ENCODE results near the gene CYTH1.
"Not testable (repeated sequence)": the region's sequence is repeated elsewhere in the genome, so short reads cannot be mapped to it uniquely, and the experiment has no call there.

The CYTH1 gene

GRCh38 chr17:78680436-78680835, 101.6 kb downstream of the CYTH1 start:
- no peak for DNase-seq

DNA sequence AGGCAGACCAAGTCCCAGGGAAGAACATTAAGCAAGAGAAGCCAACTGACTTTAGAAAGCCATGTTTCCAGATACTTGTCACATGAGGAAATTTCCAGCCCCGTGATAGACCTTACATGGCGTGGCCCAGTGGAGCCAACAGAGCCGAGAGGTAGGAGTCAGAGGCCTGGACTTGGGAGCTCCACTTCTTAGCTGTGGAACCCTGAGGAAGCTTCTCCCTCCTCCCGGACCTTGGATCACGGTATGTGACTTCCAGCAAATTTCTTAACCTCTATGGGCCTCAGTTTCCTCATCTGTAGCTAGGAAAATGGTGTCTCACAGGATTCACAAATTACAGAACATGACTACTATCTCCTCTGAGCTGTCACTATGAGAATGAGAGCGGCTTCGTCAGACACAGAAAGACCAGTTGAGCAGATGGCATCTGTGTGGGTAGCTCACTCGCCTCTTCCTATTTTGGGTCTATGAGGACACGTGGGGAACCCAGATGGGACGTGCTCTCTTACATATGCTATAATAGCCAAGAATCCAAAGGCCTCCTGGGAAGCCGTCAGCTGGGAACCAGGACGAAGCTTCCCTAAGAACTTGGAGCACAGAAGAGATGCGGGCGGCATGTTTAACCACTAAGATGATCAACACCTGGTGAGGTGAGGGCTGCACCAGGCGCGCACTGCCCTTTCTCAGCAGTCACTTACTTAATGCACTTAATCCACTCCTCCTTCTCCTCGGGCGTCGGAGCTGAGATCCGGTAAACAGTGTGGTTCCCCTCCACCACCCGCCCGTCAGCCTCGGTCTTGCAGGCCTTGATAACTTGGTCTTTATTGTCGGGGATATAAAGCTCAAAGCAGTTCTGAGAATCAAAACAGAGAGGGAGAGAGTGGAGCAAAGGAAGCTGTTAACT, 102.3 kb downstream of the CYTH1 start:
- DNase-seq: no peak

- DNase-seq: no peak
These were observed 103.4 kb downstream of the CYTH1 start for GRCh38 chr17:78678711-78679110.

DNA sequence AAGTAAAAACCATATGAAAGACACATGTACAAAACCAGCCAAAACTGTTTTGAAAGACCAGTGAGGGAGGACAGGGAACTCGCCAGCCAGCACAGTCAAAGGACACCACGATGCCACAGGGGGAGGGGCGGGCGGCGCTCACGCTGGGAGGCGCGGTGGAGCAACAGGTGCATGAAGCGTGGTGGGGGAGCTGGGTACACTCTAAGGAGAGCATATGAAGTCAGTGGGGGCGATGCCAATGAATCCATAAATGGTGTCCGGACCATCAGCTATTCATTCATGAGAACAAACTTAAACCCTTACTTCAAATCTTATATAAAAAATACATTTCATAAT, 103.9 kb downstream of the CYTH1 start:
- DNase-seq: no peak

DNA sequence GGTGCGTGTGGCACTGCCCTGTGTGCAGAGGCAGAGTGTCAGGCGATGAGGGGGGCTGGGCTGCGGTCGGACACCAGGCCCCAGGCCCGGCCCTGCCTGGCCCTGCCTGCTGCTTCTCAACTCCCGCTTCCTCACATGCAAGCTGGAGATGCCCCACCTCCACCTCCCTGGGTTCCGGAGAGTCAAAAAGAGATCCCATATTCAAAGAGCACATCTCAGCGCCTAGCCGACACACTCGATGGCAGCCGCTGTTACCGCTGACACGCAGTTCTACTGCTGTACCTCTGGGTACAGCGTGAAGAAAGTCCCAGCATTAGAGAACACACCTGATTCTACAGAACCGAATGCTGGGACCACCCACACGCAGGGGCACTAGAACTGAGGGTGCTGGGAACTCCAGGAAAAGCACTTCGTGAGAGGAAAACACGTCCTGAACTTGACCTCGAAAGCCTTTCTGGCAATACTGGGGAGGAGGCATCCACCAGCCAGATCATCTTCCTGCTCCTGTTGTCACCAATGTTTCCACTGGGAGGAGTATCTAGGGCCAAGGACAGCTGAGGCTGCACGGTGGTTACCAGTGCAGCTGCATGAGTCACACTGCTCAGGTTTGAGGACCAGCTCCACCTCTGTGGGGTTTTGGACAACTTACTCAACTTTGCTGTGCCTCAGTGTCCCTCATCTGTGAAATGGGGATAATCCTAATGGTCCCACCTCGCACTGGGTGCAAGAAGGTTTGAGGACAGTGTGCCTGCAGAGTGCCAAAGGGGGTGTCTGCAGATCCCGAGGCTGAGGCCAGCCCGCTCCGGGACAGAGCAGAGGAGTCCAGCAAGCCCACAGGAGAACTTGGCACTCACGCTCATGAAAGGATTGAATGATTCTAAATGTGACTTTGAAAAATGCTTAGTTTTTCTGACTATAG, 104.5 kb downstream of the CYTH1 start:
- no peak for DNase-seq

DNA sequence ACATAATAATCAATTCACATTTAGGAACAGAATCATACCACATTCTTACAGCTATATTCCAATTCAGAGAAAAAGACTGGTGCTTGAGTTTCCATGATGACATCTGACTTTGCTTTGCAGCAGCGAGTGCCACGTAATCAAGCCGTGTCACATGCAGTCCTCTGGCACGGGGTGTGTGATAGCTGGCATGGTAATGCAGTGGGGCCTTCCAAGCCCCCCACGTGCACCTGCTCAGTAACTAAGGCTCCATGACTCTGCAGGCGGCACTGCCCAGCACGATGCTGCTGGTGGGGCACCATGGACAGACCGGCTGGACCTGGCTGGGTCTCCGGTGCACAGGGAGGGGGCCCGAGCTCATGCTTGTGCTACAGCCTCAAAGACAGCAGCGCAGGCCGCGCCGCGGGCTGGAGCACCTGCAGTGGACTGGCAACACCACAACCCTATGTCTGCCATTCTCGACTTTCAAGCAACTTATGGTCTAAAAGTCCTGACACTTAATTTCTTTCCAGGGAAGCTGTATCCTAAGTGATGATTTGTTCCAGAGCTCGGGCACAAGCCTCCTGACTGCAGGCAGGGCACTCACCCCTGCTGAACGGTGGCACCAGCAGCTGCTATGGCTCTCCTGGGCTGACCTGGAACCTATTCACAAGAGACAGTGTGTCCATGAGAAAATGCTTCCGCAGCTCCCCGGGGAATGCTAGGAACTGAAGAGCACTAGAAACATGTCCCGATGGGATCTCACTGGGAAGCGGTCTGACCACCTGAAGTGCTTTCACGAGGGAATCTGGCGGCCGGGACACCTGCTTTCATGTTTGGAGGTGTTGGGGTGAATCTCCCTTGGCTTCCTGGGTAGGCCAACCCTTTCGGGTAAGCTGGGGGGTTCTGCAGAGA, 105.4 kb downstream of the CYTH1 start:
- no peak for DNase-seq

DNA sequence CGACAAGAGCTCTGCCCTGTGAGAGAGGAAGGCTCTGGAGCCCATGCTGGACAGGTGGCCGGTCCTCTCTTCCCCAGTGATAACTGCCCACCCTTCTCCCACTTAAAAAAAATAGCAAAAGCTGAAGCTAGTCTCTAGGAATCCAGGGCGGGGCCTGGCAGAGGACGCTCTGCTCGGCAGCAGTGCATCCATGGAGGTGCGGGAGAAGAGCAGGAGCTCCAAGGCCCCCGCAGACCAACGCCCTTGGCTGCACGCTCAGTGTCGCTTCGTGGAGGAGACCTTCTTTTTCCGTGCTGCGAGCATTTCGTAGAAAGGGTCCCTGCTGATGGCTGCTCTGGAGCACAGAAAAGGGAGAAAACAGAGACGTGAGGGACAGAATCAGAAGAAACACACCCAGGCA, 106.2 kb downstream of the CYTH1 start:
- DNase-seq: no peak

GRCh38 chr17:78675316-78675616, 106.8 kb downstream of the CYTH1 start:
- DNase-seq: no peak

- no peak for DNase-seq
These were observed 107.3 kb downstream of the CYTH1 start for GRCh38 chr17:78674595-78675315.

DNA sequence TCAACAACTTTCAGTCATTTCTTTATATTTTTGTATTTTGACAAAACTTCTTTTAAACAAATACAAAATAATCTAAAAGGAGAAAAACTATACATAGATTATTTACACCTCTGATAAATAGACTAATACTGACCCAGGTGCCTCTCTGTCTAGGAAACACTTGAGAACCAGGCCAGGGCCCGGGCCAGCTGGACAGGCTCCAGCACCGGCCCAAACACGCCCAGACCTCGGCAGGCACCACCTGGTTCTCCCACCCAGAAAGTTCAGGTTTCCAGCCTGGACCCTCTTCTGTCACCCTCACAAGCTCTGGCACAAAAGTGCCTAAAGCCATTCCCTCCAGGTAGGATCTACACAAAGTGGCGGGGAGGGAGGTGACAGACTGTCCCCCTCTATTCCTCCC, 107.9 kb downstream of the CYTH1 start:
- DNase-seq: no peak

- DNase-seq: no peak
These were observed 108.7 kb downstream of the CYTH1 start for GRCh38 chr17:78673395-78673794.

- no peak for DNase-seq
These were observed 109.2 kb downstream of the CYTH1 start for GRCh38 chr17:78672871-78673371.

DNA sequence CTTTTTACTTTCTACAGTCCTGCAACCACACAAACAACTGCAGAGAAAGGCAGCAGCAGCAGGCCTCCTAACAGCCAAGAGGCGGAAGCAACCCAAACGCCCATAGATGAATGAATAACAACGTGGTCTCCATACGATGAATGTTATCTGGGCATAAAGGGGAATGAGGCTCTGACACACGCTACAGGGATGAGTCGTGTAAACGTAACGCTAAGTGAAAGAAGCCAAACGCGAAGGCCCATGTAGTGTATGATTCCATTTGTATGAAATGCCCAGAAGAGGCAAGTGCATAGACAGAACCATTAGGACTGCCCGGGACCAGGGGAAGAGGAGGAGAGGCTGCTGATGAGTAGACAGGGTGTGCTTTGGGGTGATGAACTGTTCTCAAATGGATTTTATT, 110.1 kb downstream of the CYTH1 start:
- no peak for DNase-seq

DNA sequence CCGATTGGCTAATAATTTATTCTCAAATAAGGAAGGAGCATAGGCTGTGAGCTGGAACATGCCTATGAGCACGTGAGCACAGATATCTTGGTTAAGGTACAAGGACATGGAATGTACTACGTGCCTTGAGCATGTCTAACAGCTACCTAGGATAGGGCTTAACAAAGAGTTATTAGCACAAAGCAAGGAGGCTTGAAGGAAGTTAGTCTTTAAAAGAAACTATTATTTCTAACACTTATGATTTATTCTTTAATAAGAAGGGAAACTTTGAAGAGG, 110.4 kb downstream of the CYTH1 start:
- DNase-seq: not testable (repeated sequence)

GRCh38 chr17:78670850-78671725, 111.0 kb downstream of the CYTH1 start:
- DNase-seq: no peak

GRCh38 chr17:78669975-78670518, 112.0 kb downstream of the CYTH1 start:
- DNase-seq: no peak

DNA sequence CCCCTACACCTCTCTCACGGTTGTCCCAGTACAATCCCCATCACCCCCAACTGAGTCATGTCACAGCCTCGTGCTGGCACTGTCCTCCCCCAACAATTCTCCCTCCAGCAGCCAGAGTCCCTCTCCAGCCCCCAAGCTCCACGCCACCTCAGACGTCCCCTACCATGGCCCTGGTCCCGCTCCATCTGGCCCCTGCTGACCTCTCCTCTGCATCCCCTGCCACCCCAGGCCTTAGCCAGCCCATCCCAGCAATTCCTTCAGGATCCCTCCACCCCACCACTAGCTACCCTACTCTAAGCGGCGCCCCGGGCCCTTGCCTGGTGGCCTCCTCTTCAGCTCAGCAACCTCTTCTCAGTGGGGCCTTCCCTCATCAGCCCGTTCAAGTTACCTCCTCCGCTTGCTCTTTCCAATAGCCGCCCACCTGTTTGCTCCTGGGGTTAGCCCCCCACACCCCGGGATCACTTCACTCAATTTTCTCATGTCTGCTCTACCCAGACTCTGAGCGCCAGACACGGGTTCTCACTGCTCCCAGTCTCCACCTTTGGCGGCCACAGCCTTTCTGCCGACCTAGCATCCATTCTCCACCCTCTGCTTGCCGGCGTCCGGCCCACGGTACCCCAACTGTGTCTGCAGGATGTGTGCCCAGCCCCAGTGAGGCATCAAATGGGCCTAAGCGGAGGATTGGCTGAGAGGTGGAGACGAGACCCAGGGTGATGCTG, 112.7 kb downstream of the CYTH1 start:
- no peak for DNase-seq

GRCh38 chr17:78668847-78669246, 113.2 kb downstream of the CYTH1 start:
- no peak for DNase-seq

DNA sequence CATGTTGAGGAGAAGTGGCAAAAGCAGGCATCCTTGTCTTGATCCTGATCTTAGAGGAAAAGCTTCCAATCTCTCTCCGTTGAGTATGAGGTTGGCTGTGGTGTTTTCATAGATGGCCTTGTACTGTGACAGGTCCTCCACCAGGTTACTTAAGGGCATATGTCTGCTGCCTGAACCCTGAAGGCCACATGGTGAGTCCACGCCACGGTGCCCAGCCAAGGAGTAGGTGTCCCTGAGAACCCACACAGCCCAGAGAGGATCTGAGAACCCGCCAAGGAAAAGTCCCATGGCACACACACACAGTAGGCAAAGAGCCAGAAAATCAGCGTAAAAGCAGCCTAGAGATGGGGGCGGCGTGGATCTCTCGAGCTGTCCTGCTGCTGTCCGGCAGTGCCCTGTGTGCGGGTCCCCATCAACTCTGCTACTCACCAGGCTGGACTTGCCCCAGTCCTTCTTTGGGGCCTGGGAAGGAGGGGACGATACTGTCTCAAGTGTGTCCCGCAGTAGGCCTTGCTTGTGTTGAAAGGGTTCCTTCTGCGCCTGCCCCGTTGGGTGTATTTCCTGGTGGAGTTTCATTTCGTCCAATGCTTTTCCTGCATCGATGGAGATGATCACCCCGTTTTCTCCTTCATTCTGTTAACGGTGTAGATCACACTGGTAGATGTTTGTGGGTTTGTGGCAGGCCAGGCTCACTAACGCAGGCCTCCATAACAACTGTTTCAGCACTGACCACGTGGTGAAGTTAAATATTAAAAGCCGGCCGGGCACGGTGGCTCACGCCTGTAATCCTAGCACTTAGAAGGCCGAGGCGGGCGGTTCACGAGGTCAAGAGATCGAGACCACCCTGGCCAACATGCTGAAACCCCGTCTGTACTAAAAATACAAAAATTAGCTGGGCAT, 114.1 kb downstream of the CYTH1 start:
- no peak for DNase-seq

Measured in CD4-positive, alpha-beta T cell treated with Interleukin-1 beta for 1 hour (primary cell).